DOHH2 (cell line): Measurements from ENCODE around the gene PHYKPL.

ENCODE experiments used
- H3F3A ChIP-seq: fragments of 200-600 bp; sonication (generic), shearing (Covaris generic); 2 replicates; pipeline ENCODE4 v1.6.0; 2016; ENCODE audit warnings: antibody characterized with exemption, mild to moderate bottlenecking; ENCODE audit not compliant: control insufficient read depth, insufficient read depth
- H3K27ac ChIP-seq: fragments of 200-600 bp; sonication (generic); 2 replicates; pipeline ENCODE4 v1.5.1; 2014; ENCODE audit warnings: low read depth, mild to moderate bottlenecking, low read length, moderate library complexity
- H3K27me3 ChIP-seq: fragments of 200-600 bp; sonication (generic); 2 replicates; pipeline ENCODE4 v1.6.1; 2014; ENCODE audit warnings: mild to moderate bottlenecking, low read length, mixed read lengths; ENCODE audit not compliant: control insufficient read depth
- H3K36me3 ChIP-seq: fragments of 200-600 bp; sonication (generic); 2 replicates; pipeline ENCODE4 v1.6.1; 2014; ENCODE audit warnings: mild to moderate bottlenecking, low read length, moderate library complexity, mixed read lengths; ENCODE audit not compliant: control insufficient read depth
- H3K4me1 ChIP-seq: fragments of 200-600 bp; sonication (generic); 2 replicates; pipeline ENCODE4 v1.6.1; 2014; ENCODE audit warnings: mild to moderate bottlenecking, low read length, mixed read lengths; ENCODE audit not compliant: control insufficient read depth
- H3K4me2 ChIP-seq: fragments of 200-600 bp; sonication (generic); 2 replicates; pipeline ENCODE4 v1.6.0; 2014; ENCODE audit warnings: mild to moderate bottlenecking, low read length, moderate library complexity
- H3K4me3 ChIP-seq: fragments of 200-600 bp; sonication (generic); 2 replicates; pipeline ENCODE4 v1.5.1; 2014; ENCODE audit warnings: mild to moderate bottlenecking, low read length, mixed read lengths
- H3K79me2 ChIP-seq: fragments of 200-600 bp; sonication (generic); 2 replicates; pipeline ENCODE4 v1.6.1; 2014; ENCODE audit warnings: mild to moderate bottlenecking, low read length, mixed read lengths; ENCODE audit not compliant: control insufficient read depth
- H3K9me2 ChIP-seq: fragments of 200-600 bp; sonication (generic); replicated peaks from 2 replicates; pipeline ENCODE4 v1.6.1; 2014; ENCODE audit warnings: mild to moderate bottlenecking, low read length, mixed read lengths; ENCODE audit not compliant: control insufficient read depth
- H3K9me3 ChIP-seq: fragments of 200-600 bp; sonication (generic); 2 replicates; pipeline ENCODE4 v1.6.1; 2014; ENCODE audit warnings: antibody characterized with exemption, low read length, mixed read lengths; ENCODE audit not compliant: control insufficient read depth, insufficient read depth
- H4K20me1 ChIP-seq: fragments of 200-600 bp; sonication (generic); 2 replicates; pipeline ENCODE4 v1.6.0; 2014; ENCODE audit warnings: low read depth, mild to moderate bottlenecking, antibody characterized with exemption, low read length, moderate library complexity; ENCODE audit not compliant: control insufficient read depth, insufficient read depth
- EZH2phosphoT487 ChIP-seq: fragments of 200-600 bp; sonication (generic); IDR thresholded peaks from 2 replicates; pipeline ENCODE4 v1.6.1; 2017; ENCODE audit warnings: borderline replicate concordance, mild to moderate bottlenecking, antibody characterized with exemption, low read length, moderate library complexity, mixed read lengths
- TF ChIP-seq, protein P1 (sequence below): fragments of 200-600 bp; sonication (generic); IDR thresholded peaks from one replicate; pipeline ENCODE4 v1.5.1; 2014; ENCODE audit warnings: antibody characterized with exemption, mild to moderate bottlenecking, low read depth, low read length; ENCODE audit not compliant: poor library complexity, severe bottlenecking

The PHYKPL gene

DNA sequence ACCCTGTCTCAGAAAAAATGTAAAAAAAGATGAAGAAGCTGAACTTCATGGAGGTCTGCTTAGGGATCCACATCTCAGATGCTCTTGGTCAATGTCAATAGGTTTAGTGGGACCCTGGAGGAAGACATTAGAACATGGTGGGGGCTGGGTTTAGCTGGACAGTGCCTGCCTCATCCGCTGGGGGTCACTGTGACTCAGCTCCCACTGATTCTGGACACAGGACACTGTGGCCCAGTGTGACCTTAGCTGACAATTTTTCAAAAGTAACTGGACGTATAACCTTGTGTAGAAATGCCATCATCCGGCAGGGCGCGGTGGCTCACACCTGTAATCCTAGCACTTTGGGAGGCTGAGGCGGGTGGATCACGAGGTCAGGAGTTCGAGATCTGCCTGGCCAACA lies 35.6 kb downstream of the PHYKPL start:
- H3K36me3 ChIP-seq, result no peaks in the 10 kb centered on the region
- peaks cover 4% of the 10 kb centered on the region; the same call in 1 of the 2 replicates for H3K4me1 ChIP-seq
- no peaks in the 10 kb centered on the region for H3K9me2 ChIP-seq
- no peaks in the 10 kb centered on the region for H4K20me1 ChIP-seq
- H3K79me2 ChIP-seq, result no peaks in the 10 kb centered on the region
- H3K4me3 ChIP-seq, result no peak overlapping the region
- no peaks in the 10 kb centered on the region for H3K9me3 ChIP-seq
- no peak overlapping the region for H3K27ac ChIP-seq
- no peaks in the 10 kb centered on the region; the same call in 1 of the 2 replicates for H3F3A ChIP-seq
- no peak overlapping the region for H3K4me2 ChIP-seq
- TF ChIP-seq, protein P1, sequence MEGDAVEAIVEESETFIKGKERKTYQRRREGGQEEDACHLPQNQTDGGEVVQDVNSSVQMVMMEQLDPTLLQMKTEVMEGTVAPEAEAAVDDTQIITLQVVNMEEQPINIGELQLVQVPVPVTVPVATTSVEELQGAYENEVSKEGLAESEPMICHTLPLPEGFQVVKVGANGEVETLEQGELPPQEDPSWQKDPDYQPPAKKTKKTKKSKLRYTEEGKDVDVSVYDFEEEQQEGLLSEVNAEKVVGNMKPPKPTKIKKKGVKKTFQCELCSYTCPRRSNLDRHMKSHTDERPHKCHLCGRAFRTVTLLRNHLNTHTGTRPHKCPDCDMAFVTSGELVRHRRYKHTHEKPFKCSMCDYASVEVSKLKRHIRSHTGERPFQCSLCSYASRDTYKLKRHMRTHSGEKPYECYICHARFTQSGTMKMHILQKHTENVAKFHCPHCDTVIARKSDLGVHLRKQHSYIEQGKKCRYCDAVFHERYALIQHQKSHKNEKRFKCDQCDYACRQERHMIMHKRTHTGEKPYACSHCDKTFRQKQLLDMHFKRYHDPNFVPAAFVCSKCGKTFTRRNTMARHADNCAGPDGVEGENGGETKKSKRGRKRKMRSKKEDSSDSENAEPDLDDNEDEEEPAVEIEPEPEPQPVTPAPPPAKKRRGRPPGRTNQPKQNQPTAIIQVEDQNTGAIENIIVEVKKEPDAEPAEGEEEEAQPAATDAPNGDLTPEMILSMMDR, result peak; percentile 45
- no peak for TF ChIP-seq EZH2phosphoT487
- H3K27me3 ChIP-seq, result peaks cover 24% of the 10 kb centered on the region

DNA sequence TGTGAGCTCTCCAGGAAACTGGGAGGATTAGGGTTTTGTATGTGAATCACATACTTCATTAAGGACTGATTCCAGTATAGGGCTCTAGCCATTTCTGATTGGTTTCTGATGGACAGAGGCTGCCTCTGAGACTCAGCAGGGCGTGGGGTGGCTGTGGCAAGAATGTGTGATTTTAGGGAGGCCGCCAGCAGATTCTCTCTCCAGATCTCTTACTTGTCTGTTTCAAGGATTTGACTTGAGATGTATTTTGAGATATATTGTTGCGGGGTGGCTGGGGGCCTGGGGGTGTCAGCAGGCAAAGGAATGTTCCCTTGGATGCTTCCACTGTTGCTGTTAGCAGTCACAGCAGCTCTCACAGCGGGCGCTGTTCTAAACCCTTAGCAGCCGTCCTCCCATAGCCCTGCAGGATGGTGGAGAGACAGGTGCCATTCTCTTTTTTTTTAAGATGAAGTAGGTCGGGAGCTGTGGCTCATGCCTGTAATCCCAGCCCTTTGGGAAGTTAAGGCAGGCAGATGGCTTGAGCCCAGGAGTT lies 36.3 kb downstream of the PHYKPL start:
- no peak overlapping the region for H3K27ac ChIP-seq
- no peaks in the 10 kb centered on the region for H3K9me3 ChIP-seq
- H3K4me2 ChIP-seq, result no peak overlapping the region
- peaks cover 24% of the 10 kb centered on the region for H3K27me3 ChIP-seq
- no peaks in the 10 kb centered on the region for H3K9me2 ChIP-seq
- TF ChIP-seq, protein P1, result no peak
- no peak for TF ChIP-seq EZH2phosphoT487
- H3K4me1 ChIP-seq, result peaks cover 4% of the 10 kb centered on the region; the same call in 1 of the 2 replicates
- no peaks in the 10 kb centered on the region for H3K36me3 ChIP-seq
- no peak overlapping the region for H3K4me3 ChIP-seq
- no peaks in the 10 kb centered on the region for H4K20me1 ChIP-seq
- H3K79me2 ChIP-seq, result no peaks in the 10 kb centered on the region
- no peaks in the 10 kb centered on the region; the same call in 1 of the 2 replicates for H3F3A ChIP-seq

DNA sequence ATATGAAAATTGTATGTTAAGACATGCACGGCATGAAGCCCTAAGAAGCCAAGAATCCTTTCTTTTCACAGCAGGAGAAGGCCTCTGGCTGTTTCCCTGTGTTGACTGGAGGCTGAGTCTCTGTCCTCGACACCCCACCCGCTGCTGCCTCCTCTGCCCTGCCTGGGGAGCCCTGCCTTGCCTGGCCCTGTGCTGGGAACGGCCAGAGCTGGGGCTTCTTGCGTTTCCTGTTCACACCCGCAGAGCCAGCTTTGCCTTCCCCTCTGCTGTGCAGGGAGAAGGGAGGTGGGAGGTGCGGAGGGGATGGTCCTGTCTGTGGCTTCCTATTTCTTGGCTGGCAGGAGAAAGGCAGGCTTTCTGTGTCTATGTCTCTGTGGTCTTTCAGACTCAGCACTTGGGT lies 38.6 kb downstream of the PHYKPL start:
- Histone ChIP-seq H3K79me2 (no peaks in the 10 kb centered on the region), H4K20me1 (no peaks in the 10 kb centered on the region), H3K4me1 (peaks cover 4% of the 10 kb centered on the region; the same call in 1 of the 2 replicates), H3K36me3 (no peaks in the 10 kb centered on the region), H3K27me3 (peaks cover 28% of the 10 kb centered on the region), H3F3A (no peaks in the 10 kb centered on the region), H3K4me3 (no peak overlapping the region), H3K9me3 (no peaks in the 10 kb centered on the region), H3K4me2 (no peak overlapping the region), H3K9me2 (no peaks in the 10 kb centered on the region), H3K27ac (no peak overlapping the region)
- TF ChIP-seq, protein P1, result no peak
- no peak for TF ChIP-seq EZH2phosphoT487
